GM12878 (cell line): ENCODE measurements around the gene ATF4. TPM values are rescaled to one million over a fixed set of nuclear protein-coding genes. Genes with fewer than 3 reads are reported as not detected.

Experiments used
- BACH1 ChIP-seq: fragments of 450-650 bp; IDR thresholded peaks from 2 replicates; pipeline ENCODE4 v1.6.1; 2017; ENCODE audit warnings: mild to moderate bottlenecking, borderline replicate concordance
- BHLHE40 ChIP-seq, 2 experiments: fragments of 450-650 bp in 1 of 2; IDR thresholded peaks; 2 replicates each; pipeline ENCODE4 v1.6.1; 2011 to 2017; ENCODE audit warnings: low read depth in 2 of 2, borderline replicate concordance in 1 of 2, improper control_type of control experiment in 1 of 2, low read length in 1 of 2, mild to moderate bottlenecking in 1 of 2
- CREM ChIP-seq: IDR thresholded peaks from 2 replicates; pipeline ENCODE4 v1.6.1; 2014; ENCODE audit warnings: antibody characterized with exemption, low read depth
- EED ChIP-seq: sonication (generic); IDR thresholded peaks from 2 replicates; pipeline ENCODE4 v1.6.1; 2016; ENCODE audit warnings: antibody characterized with exemption, low read depth
- ELK1 ChIP-seq: IDR thresholded peaks from 2 replicates; pipeline ENCODE4 v1.6.1; 2012; ENCODE audit warnings: low read depth, low read length, improper control_type of control experiment
- GABPA ChIP-seq: IDR thresholded peaks from 2 replicates; pipeline ENCODE4 v1.6.1; 2014; ENCODE audit warnings: antibody characterized with exemption, low read depth, mild to moderate bottlenecking, inconsistent platforms
- HDGF ChIP-seq: fragments of 450-650 bp; IDR thresholded peaks from 2 replicates; pipeline ENCODE4 v1.6.1; 2016; ENCODE audit warnings: antibody characterized with exemption
- MXI1 ChIP-seq: fragments of 150-350 bp; IDR thresholded peaks from 2 replicates; pipeline ENCODE4 v1.6.1; 2011; ENCODE audit warnings: low read depth, mild to moderate bottlenecking, inconsistent platforms, low read length, improper control_type of control experiment
- RCOR1 ChIP-seq: conservative IDR thresholded peaks from 2 replicates; pipeline ENCODE4 v1.6.1; 2012; ENCODE audit warnings: low read depth, low read length, improper control_type of control experiment
- REST ChIP-seq: IDR thresholded peaks from 2 replicates; pipeline ENCODE4 v1.6.1; 2012; ENCODE audit warnings: mild to moderate bottlenecking, low read depth, low read length
- SMAD5 ChIP-seq: IDR thresholded peaks from 2 replicates; pipeline ENCODE4 v1.6.1; 2016; ENCODE audit warnings: antibody characterized with exemption, low read depth
- SUZ12 ChIP-seq: fragments of 200-600 bp; sonication (generic); IDR thresholded peaks from one replicate; pipeline ENCODE4 v1.6.1; 2018; ENCODE audit warnings: antibody characterized with exemption, mild to moderate bottlenecking; ENCODE audit not compliant: unreplicated experiment
- TCF3 ChIP-seq: IDR thresholded peaks from 2 replicates; pipeline ENCODE4 v1.6.1; 2012; ENCODE audit warnings: low read depth, mild to moderate bottlenecking, low read length, borderline replicate concordance; ENCODE audit not compliant: insufficient read depth
- YBX1 ChIP-seq: fragments of 450-650 bp; IDR thresholded peaks from 2 replicates; pipeline ENCODE4 v1.6.1; 2016; ENCODE audit warnings: antibody characterized with exemption
- ZBED1 ChIP-seq: IDR thresholded peaks from 2 replicates; pipeline ENCODE4 v1.6.1; 2016; ENCODE audit warnings: borderline replicate concordance
- ZNF217 ChIP-seq: fragments of 450-650 bp; IDR thresholded peaks from 2 replicates; pipeline ENCODE4 v1.6.1; 2017; ENCODE audit warnings: antibody characterized with exemption, mild to moderate bottlenecking
- polyA plus RNA-seq, 11 experiments: library from polyadenylated mRNA; depleted of rRNA in 4 of 11; unstranded in 6 of 11; stranded (reverse) in 5 of 11; fragments of >200 nt; fragmentation: Nextera tagmentation in 4 of 11; fragmentation: Illumina TruSeq in 1 of 11; extraction: Ambion mirVana in 4 of 11; extraction: Trizol in 1 of 11; gene quantifications; 1 replicate in 1 of 11; 2 replicates in 10 of 11; pipeline versions ENCODE4 v1.2.1 to v1.2.3, GENCODE V29; 2011 to 2016; ENCODE audit warnings: inconsistent platforms in 2 of 11, missing spikeins in 2 of 11, low read depth in 1 of 11
- total RNA-seq, 4 experiments: library from RNA; depleted of rRNA in 3 of 4; stranded (reverse); fragments of >200 nt in 3 of 4; fragmentation: Illumina TruSeq in 1 of 4; extraction: Trizol in 1 of 4; gene quantifications; 2 replicates each; pipeline versions ENCODE4 v1.2.1 to v1.2.3, GENCODE V29; 2013 to 2021
- TF ChIP-seq, protein P1 (sequence below): fragments of 450-650 bp; IDR thresholded peaks from 2 replicates; pipeline ENCODE4 v1.6.1; 2018; ENCODE audit warnings: borderline replicate concordance, mild to moderate bottlenecking; ENCODE audit not compliant: partially characterized antibody
- TF ChIP-seq, protein P2 (sequence below): IDR thresholded peaks from 2 replicates; pipeline ENCODE4 v1.6.1; 2011; ENCODE audit warnings: borderline replicate concordance, low read depth, mild to moderate bottlenecking, moderate library complexity, low read length; ENCODE audit not compliant: insufficient read depth, poor library complexity, severe bottlenecking

The ATF4 gene
- total and polyA plus RNA-seq, 10 of the 15 experiments (the other 5 are each of a cell fraction or from before 2014, with no cell fraction given), result 88.3 to 605 (median 320) TPM

DNA sequence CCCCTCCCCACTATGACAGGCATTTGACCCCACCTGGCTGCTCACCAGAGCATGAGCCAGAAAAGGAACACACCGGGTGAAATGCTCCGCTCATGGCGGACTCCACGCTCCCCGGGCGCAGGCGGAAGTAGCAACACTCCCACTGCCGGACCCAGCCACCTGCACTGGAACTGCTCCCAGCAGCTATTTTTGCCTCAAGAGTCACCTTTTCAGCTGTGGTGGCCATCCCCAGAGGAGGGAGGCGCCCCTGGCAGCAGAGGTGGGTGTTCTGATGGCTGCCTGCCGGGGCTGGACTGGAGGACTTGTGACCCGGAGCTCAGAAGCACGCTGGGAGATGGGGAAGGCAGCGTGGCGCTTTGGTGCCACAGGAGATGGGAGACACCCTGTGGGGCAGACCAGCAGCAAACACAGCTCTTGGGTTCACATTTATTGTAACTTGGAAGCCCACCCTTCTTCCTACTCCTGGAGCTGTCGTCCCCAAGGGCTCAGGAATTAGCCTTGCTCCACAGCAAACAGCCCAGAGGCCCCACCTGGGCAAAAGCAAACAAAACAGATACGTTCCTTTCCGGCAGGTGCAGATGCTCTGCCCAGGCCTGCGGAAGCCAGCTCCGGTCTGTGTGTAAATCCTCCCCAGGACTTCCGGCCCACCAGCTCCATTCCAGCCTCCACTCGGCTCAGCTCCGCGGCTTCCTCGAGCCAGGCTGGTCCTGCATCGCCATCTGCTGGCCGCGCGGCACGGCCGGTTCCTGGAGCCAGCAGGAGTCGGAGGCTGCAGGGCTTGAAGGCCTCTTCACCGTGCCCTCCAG is 8.5 kb downstream of the ATF4 start (continued):
- TF ChIP-seq, protein P1, sequence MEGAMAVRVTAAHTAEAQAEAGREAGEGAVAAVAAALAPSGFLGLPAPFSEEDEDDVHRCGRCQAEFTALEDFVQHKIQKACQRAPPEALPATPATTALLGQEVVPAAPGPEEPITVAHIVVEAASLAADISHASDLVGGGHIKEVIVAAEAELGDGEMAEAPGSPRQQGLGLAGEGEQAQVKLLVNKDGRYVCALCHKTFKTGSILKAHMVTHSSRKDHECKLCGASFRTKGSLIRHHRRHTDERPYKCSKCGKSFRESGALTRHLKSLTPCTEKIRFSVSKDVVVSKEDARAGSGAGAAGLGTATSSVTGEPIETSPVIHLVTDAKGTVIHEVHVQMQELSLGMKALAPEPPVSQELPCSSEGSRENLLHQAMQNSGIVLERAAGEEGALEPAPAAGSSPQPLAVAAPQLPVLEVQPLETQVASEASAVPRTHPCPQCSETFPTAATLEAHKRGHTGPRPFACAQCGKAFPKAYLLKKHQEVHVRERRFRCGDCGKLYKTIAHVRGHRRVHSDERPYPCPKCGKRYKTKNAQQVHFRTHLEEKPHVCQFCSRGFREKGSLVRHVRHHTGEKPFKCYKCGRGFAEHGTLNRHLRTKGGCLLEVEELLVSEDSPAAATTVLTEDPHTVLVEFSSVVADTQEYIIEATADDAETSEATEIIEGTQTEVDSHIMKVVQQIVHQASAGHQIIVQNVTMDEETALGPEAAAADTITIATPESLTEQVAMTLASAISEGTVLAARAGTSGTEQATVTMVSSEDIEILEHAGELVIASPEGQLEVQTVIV, result no peak
- TF ChIP-seq SMAD5 (no peak; the same call in 1 of the 2 replicates), REST (no peak; the same call in 1 of the 2 replicates), BACH1 (peak; percentile 44; the same call in 1 of the 2 replicates), EED (peak; percentile 56; the same call in 1 of the 2 replicates), RCOR1 (peak; percentile 95), ELK1 (peak; percentile 87), SUZ12 (no peak), BHLHE40 (IDR thresholded peaks at IDR 0.05; ENCODE audit: borderline replicate concordance in 1 of 2, low read depth in 2 of 2, low read length in 1 of 2) (peak; percentile 61 to 78; a peak in 3 of 4 replicates), HDGF (0 out of 2 replicates have a peak, but pooled peaks have one; percentile 13), MXI1 (peak; percentile 78), TCF3 (peak; percentile 96), YBX1 (no peak), CREM (no peak; the same call in 1 of the 2 replicates), ZNF217 (no peak; the same call in 1 of the 2 replicates), ZBED1 (0 out of 2 replicates have a peak, but pooled peaks have one; percentile 39), GABPA (no peak)
- TF ChIP-seq, protein P2, sequence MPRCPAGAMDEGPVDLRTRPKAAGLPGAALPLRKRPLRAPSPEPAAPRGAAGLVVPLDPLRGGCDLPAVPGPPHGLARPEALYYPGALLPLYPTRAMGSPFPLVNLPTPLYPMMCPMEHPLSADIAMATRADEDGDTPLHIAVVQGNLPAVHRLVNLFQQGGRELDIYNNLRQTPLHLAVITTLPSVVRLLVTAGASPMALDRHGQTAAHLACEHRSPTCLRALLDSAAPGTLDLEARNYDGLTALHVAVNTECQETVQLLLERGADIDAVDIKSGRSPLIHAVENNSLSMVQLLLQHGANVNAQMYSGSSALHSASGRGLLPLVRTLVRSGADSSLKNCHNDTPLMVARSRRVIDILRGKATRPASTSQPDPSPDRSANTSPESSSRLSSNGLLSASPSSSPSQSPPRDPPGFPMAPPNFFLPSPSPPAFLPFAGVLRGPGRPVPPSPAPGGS, result no peak
